HUES6 (cell line): Measurements from ENCODE around the gene STXBP6.
"Not testable (repeated sequence)": the region's sequence is repeated elsewhere in the genome, so short reads cannot be mapped to it uniquely, and the experiment has no call there.

ENCODE experiments used
- H3K27ac ChIP-seq: 2 replicates; pipeline ENCODE4 v1.7.0; 2013; ENCODE audit warnings: low read depth, mild to moderate bottlenecking, low read length, inconsistent platforms
- H3K27me3 ChIP-seq: 2 replicates; pipeline ENCODE4 v1.6.1; 2013; ENCODE audit warnings: low read length; ENCODE audit not compliant: control insufficient read depth, insufficient read depth
- H3K36me3 ChIP-seq: 2 replicates; pipeline ENCODE4 v1.6.1; 2013; ENCODE audit warnings: low read length; ENCODE audit not compliant: control insufficient read depth, insufficient read depth
- H3K4me1 ChIP-seq: 2 replicates; pipeline ENCODE4 v1.6.1; 2013; ENCODE audit warnings: low read length; ENCODE audit not compliant: control insufficient read depth, insufficient read depth
- H3K4me3 ChIP-seq: 2 replicates; pipeline ENCODE4 v1.5.1; 2013; ENCODE audit warnings: low read depth, low read length
- H3K9ac ChIP-seq: one replicate; pipeline ENCODE4 v1.6.1; 2013; ENCODE audit warnings: mild to moderate bottlenecking, low read length
- H3K9me3 ChIP-seq: 2 replicates; pipeline ENCODE4 v1.6.1; 2013; ENCODE audit warnings: low read depth, low read length; ENCODE audit not compliant: control insufficient read depth, insufficient read depth

STXBP6 gene

DNA sequence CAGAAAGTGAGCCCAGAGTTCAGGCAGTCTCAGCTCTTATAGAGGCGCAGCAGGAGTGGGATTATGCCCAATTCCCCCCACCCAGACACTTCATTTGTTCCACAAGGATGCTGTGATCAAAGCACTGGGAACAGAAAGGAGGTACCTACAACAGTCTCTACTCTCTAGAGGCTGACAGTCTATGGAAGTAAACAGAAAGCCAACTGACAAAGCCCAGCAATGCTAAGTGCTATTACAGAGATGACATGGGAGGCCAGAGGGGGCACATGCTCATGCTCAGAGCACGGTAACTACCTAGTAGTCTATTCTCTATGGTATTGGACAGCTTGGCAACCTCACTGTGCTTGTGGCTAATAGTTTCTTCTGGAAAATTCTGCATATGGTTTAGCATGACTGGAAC, 85.9 kb downstream of the STXBP6 start:
- Histone ChIP-seq H3K9ac (no peak overlapping the region), H3K27me3 (no peaks in the 10 kb centered on the region), H3K9me3 (no peaks in the 10 kb centered on the region), H3K27ac (no peak overlapping the region), H3K36me3 (no peaks in the 10 kb centered on the region), H3K4me1 (peaks cover 1% of the 10 kb centered on the region; the same call in 1 of the 2 replicates), H3K4me3 (no peak overlapping the region)

DNA sequence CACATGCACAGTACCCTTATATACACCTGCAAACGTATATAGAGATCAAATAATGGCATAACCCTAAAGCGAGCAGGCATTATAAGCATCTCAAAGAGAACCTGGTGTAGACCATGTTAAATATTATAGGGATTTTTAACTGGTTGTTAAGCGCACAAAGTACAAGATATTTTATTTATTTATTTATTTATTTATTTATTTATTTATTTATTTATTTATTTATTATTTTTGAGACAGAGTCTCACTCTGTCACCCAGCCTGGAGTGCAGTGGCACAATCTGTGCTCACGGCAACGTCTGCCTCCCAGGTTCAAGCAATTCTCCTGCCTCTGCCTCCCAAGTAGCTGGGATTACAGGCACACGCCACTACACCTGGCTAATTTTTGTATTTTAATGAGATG, 87.8 kb downstream of the STXBP6 start:
- H3K27ac ChIP-seq, H3K27me3 ChIP-seq, H3K4me3 ChIP-seq, H3K9me3 ChIP-seq, H3K4me1 ChIP-seq, H3K9ac ChIP-seq, H3K36me3 ChIP-seq: not testable (repeated sequence)

DNA sequence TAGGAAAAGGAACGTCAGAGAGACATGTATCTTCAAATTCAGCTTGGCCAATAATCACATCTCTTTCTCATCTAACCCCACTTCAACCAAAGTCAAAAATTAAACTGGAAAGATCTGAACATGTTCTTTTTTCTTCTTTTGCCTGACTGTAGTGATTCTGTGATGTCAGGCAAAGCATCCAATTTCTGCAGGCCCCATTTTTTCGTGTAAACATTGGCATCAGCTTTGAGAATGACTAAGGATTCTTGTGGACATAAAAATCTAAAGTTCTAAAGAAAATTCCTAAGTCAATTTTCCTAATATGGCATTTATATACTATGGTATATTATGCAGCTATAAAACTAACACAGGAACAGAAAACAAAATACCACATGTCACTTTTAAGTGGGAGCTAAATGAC, 89.1 kb downstream of the STXBP6 start:
- Histone ChIP-seq H3K9ac (no peak overlapping the region), H3K36me3 (no peaks in the 10 kb centered on the region), H3K4me1 (peaks cover 5% of the 10 kb centered on the region; the same call in 1 of the 2 replicates), H3K27me3 (no peaks in the 10 kb centered on the region), H3K27ac (no peak overlapping the region), H3K9me3 (no peaks in the 10 kb centered on the region), H3K4me3 (no peak overlapping the region)

DNA sequence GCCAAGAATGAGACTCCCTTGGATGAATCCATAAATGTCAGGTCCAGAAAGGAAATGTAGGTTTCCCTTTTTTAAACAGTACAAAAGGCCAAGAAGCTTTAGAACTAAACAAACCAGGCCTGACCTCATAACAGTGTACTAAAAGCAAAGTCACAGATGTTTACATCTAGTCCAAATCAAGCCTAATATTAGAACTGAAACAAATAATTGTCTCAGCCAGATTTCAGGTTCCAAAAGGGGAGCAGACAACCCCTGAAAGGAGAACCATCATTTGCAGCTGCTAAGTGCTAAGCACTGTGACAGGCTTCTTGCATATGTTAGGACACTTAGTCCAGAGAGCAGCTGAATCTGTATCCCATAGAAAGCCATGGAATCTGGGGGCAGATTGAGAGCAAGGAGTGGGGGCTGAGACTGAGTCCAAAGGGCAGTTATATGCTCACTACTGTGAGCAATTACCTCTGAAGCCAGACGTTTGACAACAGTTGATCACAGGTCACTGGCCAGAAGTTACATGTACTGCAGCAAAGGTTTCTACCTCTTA, 90.1 kb downstream of the STXBP6 start:
- Histone ChIP-seq H3K27ac (no peak overlapping the region), H3K4me1 (peaks cover 5% of the 10 kb centered on the region; the same call in 1 of the 2 replicates), H3K4me3 (no peak overlapping the region), H3K9me3 (no peaks in the 10 kb centered on the region), H3K9ac (no peak overlapping the region), H3K36me3 (no peaks in the 10 kb centered on the region), H3K27me3 (no peaks in the 10 kb centered on the region)

DNA sequence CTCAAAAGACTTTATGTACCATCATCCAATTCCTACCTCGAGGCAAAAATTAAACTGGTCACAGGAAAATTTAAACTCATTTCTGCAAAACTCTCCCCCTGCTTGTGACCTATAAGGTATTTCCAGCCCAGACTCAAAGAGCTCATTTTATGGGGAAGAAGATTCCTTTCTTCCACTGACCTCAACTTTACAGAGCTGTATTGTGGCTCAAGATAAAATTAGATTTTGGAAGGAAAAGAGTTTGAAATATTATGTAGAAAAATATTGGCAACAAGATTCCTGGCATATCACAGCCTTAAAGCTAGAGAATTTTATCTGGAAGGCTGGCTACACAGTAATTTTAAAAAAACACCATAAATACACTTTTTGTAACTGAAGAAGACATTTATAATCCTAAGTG, 91.7 kb downstream of the STXBP6 start:
- Histone ChIP-seq H3K27me3 (no peaks in the 10 kb centered on the region), H3K4me1 (peaks cover 14% of the 10 kb centered on the region; the same call in 1 of the 2 replicates), H3K9me3 (no peaks in the 10 kb centered on the region), H3K36me3 (no peaks in the 10 kb centered on the region), H3K9ac (no peak overlapping the region), H3K27ac (no peak overlapping the region), H3K4me3 (no peak overlapping the region)

DNA sequence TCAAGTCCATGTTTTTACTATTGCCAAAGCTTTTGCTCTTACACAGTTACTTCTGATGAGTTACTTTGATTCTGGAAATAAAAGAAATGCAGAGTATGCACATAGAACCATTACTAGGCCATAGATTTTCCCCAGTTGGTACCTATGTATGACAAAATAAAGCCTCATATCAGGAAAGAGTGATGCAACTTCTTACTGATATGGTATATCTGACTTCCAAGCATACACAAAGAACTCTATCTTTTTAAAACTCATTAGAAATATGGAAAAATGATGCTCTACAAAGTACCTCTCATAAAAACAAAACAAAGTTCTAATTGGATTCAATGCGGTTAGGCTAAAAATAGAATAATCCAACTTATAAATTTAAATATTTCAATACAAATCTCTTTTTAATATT, 92.1 kb downstream of the STXBP6 start:
- Histone ChIP-seq H3K4me1 (peaks cover 18% of the 10 kb centered on the region; the same call in 1 of the 2 replicates), H3K9ac (no peak overlapping the region), H3K27ac (no peak overlapping the region), H3K9me3 (no peaks in the 10 kb centered on the region), H3K4me3 (no peak overlapping the region), H3K36me3 (no peaks in the 10 kb centered on the region), H3K27me3 (no peaks in the 10 kb centered on the region)

DNA sequence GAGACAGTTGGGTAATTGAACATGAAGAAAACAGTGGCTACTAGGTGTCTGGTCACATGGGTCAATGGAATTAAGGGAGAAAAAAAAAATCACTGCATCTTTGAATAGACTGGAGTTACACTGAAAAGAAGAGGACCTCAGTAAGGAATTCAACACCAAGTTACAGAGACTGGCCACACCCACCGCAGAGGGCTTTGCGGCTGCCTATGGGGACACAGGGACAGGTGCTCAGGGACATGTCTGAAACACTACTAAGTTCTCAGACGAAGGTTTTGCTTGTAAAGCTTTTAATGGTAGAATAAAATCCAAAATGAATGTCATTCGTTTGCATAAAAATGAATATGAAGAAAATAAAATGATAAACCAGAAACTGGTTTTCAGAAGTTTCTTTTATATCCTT, 93.8 kb downstream of the STXBP6 start:
- Histone ChIP-seq H3K27ac (no peak overlapping the region), H3K9me3 (no peaks in the 10 kb centered on the region), H3K4me3 (no peak overlapping the region), H3K9ac (no peak overlapping the region), H3K36me3 (no peaks in the 10 kb centered on the region), H3K4me1 (peaks cover 22% of the 10 kb centered on the region; the same call in 1 of the 2 replicates), H3K27me3 (no peaks in the 10 kb centered on the region)

DNA sequence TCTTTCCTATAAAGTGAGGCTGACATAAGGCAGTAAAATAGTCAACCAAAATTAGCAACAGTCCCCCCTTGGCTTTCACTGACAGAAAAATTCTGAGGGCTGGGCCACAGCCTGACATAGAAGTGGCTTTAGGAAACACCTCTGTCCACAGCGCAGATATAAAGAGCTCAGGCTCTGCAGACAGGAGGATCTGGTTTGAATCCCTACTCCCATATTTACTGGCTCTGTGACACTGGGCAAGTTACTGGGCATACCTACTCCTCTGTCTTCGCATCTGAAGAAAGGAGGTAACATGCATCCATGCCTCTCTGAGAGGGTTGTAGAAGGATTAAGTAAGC, 95.3 kb downstream of the STXBP6 start:
- no peak overlapping the region for H3K4me3 ChIP-seq
- H3K27me3 ChIP-seq: no peaks in the 10 kb centered on the region
- H3K27ac ChIP-seq: no peak overlapping the region
- H3K9ac ChIP-seq: no peak overlapping the region
- H3K4me1 ChIP-seq: peaks cover 22% of the 10 kb centered on the region; the same call in 1 of the 2 replicates
- no peaks in the 10 kb centered on the region for H3K36me3 ChIP-seq
- no peaks in the 10 kb centered on the region for H3K9me3 ChIP-seq

DNA sequence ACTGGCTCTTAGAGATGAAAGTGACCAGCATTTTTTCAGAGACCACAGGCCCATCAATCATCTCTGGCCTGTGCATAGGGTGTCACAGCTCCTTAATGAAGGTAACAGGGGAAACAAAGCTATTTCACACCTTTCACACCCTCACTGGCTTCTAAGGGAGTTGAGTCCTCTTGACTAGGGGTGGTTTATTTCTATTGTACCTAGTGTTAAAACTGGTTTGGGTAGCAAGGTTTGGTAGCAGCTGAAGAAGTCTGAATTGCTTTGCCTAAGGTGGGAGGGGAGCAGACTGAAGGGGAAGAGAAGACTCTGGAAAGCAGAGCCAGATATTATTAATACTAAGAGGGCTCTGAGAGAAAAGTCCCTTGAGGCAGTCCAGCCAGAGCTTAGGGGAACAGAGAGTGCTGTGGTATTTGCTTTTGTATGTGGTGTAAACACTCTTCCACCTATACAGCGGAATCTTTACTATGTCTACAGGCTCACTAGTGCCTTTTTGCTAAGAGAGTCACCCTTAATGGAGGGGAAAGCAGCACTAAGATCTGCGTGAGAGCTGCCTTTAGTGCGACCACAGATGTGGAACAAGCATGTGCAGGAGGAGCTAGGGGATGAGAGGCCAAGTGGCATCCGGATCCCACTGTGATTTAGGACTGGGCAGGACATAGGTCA, 95.8 kb downstream of the STXBP6 start:
- Histone ChIP-seq H3K4me3 (no peak overlapping the region), H3K27me3 (no peaks in the 10 kb centered on the region), H3K36me3 (no peaks in the 10 kb centered on the region), H3K9ac (no peak overlapping the region), H3K27ac (no peak overlapping the region), H3K9me3 (no peaks in the 10 kb centered on the region), H3K4me1 (peaks cover 22% of the 10 kb centered on the region; the same call in 1 of the 2 replicates)

DNA sequence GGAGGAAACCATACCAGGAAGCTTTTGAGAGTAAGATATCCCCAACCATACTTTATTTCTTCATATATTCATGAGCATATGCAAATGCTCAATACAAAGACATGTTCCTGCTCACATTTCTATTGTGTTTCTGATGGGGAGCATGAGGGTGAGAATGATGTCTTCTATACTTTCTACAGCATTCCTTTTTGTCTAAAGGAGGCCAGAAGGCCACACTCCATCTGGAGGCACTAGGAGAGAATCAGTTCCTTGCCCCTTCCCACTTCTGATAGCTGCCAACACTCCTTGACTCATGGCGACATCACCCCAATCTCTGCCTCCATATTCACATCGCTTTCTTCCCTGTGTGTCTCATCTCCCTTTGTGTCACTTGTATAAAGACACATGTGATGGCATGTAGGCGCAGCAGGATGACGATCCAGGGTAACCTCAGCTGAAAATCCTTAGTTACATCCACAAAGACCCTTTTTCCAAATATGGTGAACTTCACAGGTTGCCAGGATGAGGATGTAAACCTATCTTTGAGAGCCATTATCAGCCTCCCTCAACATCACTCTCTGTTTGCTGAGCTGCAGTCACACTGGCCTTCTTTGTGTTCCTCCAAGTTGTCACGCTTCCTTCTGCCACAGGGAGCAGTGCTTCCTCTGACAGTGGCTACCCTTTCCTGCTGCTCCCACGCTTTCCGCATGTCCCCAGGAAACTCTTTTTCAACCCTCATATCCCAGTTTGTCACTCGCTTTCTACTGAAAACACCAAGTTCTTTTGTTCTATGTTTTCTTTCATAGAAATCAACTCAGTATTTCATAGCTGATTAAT, 96.9 kb downstream of the STXBP6 start:
- H3K36me3 ChIP-seq: no peaks in the 10 kb centered on the region
- H3K4me1 ChIP-seq: peaks cover 25% of the 10 kb centered on the region; the same call in 1 of the 2 replicates
- H3K27me3 ChIP-seq: no peaks in the 10 kb centered on the region
- no peak overlapping the region for H3K4me3 ChIP-seq
- no peak overlapping the region for H3K27ac ChIP-seq
- no peaks in the 10 kb centered on the region for H3K9me3 ChIP-seq
- no peak overlapping the region for H3K9ac ChIP-seq

DNA sequence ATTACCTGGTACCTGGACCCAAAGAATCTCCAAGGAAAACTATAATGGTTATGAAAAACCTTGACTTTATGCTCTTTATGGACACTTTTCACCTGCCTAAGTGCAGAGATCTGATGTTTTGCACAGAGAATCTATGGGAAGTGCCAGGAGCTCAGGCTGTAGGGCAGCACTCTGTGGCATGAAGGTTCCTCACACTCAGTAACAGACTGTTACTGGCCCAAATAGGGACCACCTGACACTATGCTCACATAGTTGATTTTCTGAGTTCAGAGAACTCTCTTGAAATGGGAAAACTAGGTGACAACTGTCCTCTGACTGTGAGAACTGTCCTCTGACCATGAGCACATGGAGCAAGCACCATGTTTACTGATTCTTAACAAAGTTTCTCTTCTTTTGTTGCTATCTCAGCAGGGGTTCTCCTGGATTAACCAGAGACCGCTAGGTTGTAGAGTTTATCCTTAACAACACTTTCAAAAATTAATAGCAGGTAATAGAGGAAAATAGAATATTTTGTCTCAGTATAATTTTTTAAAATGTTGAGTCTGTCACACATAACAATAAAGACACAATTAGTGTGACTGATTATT, 101.6 kb downstream of the STXBP6 start:
- no peaks in the 10 kb centered on the region for H3K36me3 ChIP-seq

More for the DNA sequence above, 101.6 kb downstream of the STXBP6 start:
- H3K27ac ChIP-seq: no peak overlapping the region
- no peak overlapping the region for H3K9ac ChIP-seq
- H3K27me3 ChIP-seq: no peaks in the 10 kb centered on the region
- no peaks in the 10 kb centered on the region for H3K9me3 ChIP-seq
- H3K4me1 ChIP-seq: peaks cover 26% of the 10 kb centered on the region
- no peak overlapping the region for H3K4me3 ChIP-seq
